SU-DHL-6 (cell line): Measurements from ENCODE around the gene TNKS1BP1.
"Not testable (repeated sequence)": the region's sequence is repeated elsewhere in the genome, so short reads cannot be mapped to it uniquely, and the experiment has no call there.

Experiments used
- EZH2phosphoT487 ChIP-seq: fragments of 200-600 bp; sonication (generic), shearing (Covaris generic); conservative IDR thresholded peaks from 2 replicates; pipeline ENCODE4 v1.6.1; 2018; ENCODE audit warnings: mild to moderate bottlenecking, antibody characterized with exemption, low read length, moderate library complexity, mixed read lengths
- TF ChIP-seq, protein P1 (sequence below): fragments of 200-600 bp; sonication (generic); IDR thresholded peaks from one replicate; pipeline ENCODE4 v1.5.1; 2017; ENCODE audit warnings: antibody characterized with exemption, mild to moderate bottlenecking, low read length, moderate library complexity; ENCODE audit not compliant: insufficient read depth, poor library complexity, severe bottlenecking

DNA sequence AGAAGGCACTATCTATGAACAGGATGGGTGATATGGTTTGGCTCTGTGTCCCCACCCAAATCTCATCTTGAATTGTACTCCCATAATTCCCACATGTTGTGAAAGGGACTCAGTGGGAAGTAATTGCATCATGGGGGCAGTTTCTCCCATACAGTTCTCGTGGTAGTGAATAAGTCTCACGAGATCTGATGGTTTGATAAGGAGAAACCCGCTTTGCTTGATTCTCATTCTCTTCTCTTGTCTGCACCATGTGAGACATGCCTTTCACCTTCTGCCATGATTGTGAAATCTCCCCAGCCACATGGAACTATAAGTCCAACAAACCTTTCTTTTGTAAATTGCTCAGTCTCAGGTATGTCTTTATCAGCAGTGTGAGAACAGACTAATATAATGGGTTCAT lies 28.5 kb downstream of the TNKS1BP1 start:
- TF ChIP-seq, protein P1, sequence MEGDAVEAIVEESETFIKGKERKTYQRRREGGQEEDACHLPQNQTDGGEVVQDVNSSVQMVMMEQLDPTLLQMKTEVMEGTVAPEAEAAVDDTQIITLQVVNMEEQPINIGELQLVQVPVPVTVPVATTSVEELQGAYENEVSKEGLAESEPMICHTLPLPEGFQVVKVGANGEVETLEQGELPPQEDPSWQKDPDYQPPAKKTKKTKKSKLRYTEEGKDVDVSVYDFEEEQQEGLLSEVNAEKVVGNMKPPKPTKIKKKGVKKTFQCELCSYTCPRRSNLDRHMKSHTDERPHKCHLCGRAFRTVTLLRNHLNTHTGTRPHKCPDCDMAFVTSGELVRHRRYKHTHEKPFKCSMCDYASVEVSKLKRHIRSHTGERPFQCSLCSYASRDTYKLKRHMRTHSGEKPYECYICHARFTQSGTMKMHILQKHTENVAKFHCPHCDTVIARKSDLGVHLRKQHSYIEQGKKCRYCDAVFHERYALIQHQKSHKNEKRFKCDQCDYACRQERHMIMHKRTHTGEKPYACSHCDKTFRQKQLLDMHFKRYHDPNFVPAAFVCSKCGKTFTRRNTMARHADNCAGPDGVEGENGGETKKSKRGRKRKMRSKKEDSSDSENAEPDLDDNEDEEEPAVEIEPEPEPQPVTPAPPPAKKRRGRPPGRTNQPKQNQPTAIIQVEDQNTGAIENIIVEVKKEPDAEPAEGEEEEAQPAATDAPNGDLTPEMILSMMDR = not testable (repeated sequence)
- not testable (repeated sequence) for TF ChIP-seq EZH2phosphoT487
